Non-pigmented ciliary epithelial cell (primary cell): ENCODE data around the gene PRUNE1.
A peak's percentile ranks its signal among the peaks of the same experiment; 100 is the strongest.

Experiments used
- DNase-seq: peaks from one replicate; pipeline ENCODE4 v3.0.0-alpha.2; 2010; ENCODE audit warnings: low read depth

PRUNE1 gene

DNA sequence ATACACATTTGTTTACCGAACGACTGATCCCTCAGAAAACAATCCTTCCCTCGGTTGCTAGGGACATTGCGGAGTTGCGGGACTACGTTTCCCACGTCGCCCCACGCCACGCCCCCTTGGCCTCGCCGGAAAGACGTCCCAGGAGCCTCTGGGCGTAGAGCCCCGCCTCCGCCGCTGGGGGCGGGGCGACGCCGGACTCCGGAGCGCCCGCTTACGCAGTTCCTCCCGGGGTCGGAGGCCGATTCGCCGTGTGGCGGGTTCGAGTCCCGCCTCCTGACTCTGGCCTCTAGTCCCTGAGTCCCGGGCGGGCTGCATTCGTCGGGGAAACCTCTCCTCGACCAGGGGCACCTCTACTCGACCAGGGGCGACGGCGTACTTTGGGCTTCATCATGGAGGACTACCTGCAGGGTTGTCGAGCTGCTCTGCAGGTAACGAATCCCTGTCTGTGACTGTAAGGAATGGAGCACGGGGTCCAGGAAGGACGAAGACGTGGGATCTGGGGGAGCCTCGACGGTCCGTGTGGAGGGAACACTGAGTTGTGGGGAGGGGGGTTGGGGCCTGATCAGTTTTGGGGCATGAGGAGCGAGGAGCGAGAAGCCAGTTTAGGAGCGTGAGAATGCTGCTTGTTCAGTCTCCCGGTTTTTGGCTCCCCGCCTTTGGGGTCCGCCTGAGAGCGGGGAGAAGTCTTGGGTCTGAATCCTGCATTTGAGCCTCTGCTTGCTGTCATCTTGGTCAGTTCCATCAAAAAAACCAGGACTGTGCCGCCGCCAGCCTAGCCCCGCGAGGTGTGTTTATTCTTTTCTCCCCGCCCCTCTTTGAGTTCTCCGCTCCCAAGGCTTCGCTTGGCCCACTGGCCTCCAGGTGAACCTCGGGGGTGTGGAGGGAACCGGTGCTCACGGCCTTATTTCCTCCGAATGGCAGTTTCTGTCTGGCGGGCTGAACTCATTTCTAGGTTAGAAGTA lies at the start of gene PRUNE1:
PRUNE1 (plus strand) TSS at position 206 of the 962 bp plus-strand sequence; CDS start at position 390, 184 bp downstream.
- DNase-seq: peak; percentile 81

GRCh38 chr1:150960646-150961045 lies 47.6 kb upstream of the PRUNE1 start:
- DNase-seq: no peak

DNA sequence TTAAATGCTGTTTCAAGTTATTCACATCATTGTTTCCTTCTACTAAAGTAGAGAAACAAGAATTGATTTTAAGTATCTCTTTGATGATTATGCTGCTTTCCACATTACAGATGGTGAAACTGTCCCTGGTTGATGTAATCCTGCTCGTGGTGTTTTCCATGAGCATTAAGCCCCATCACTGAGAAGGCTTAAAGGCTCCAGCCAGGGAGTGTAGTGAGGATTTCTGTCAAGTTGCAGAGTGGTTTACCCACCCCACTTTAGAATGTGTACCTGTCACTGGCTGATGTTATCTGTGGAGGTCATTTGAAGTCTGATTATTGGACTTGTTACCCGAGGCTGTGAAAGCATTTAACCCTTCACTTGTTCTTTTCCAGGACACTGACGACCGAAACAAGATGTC lies 46.5 kb upstream of the PRUNE1 start:
- no peak for DNase-seq

GRCh38 chr1:150963321-150964163 lies 44.7 kb upstream of the PRUNE1 start:
- DNase-seq: no peak

- no peak for DNase-seq
Observed at GRCh38 chr1:150964164-150964489, 44.1 kb upstream of the PRUNE1 start.

DNA sequence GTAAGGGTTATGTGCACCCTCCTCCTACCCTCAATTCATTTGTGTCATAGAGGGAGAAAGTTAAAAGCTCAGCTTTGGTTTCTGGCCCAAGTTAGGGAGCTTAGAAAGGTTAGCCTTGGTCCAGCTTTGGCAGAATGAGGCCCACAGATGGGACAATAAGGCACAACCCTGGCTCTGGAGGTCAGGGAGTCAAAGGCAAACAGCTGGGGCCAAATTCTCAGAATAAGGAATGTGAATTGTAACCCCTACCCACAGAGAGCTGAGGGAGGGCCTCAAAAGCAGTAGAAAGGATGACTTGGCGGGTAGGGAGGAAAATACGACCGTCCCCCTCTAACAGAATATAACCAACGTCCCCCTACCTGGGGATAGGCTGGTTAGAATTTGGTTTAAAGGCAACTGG lies 42.6 kb upstream of the PRUNE1 start:
- no peak for DNase-seq

DNA sequence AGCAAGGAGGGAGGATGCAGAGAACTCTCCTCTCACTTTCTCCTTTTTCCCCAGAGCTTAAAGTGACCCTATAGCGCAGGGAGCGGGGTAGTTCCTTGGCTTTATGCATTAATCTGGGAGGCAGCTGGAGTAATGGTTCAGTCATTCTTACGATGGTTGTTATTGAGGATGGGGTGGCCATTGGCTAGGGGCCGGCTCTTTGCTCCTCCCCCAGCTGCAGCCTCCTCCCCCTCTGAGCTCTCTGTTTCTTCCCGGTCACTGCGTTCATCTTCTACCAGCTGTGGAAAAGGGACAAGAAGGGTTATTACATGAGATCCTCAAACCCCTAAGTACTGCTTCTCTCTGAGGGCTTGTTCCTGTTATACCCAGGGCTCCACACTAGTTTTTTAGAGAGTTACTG lies 42.2 kb upstream of the PRUNE1 start:
- DNase-seq: no peak

DNA sequence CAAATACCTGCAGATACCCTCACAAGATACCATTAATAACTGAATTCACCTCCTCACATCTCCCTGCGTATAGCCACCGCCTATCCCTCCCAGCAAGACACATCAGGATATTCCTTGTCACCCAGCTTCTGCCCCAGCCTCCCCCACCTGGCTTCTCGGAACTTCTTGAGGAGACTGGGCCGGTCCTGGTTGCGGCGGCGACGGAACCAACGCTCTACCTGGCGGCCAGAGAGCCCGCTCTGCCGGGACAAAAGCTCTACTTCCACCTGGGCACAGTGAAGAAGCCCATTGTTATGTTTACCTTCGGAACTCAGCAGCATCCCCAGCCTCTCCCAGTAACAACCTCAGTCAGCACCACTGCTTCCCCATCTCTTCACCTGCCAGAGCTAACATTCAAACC lies 40.3 kb upstream of the PRUNE1 start:
- DNase-seq: no peak

DNA sequence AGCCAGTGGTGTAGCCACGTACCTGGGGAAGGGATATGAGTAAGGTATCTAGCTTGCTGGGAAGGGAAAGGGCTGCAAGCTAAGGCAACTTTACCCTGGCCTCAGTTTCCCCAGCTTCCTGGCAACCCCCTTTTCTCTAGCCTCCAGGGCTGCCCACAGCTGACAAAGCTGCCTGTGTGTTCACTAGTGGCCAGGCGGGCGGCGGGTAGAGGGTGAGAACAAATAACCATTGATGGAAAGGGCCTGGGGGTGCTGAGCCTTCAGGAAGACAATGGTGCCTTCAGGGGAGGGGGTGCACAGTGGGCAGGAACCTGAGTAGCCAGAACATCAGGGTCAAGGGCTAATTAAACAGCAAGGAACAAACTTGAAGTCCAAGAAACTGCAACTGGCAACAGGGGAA lies 39.8 kb upstream of the PRUNE1 start:
- DNase-seq: no peak

- DNase-seq: no peak
Observed at GRCh38 chr1:150969626-150970025, 38.6 kb upstream of the PRUNE1 start.

DNA sequence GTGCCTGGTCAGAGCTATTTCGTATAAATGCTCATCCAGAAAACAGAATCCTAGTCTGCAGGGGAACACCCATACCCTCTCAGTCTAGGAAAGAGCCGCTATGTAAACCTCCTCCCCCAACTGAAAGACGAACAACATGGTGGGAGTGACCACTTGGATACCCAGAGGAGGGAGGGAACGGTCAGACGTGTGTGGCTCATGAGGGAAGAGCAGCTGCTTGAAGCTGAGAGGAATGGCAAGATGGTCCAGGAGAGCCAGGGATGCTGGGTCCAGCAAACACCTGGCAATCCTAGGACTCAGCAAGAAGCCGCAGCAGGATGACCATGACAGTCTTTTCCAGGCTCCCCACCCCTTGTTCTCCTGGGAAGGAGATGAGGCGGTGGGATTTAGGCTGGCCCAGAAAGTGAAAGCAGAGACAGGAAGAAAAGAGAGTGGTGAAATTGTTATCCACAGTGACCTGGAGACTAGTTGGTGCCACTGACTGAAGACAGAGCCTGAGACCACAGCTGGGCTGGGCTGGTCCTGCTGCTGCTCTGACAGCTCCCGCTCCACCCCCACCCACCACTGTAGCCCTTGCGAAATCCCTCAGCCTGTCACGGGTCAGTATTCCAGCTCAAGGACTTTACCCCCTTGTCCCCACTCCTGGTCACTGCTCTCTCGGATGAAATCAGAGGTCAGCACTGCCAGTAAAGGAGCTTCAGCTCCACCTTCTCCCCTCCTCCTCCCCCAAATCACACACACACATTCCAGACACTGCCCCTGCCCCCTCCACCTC lies 37.3 kb upstream of the PRUNE1 start:
- no peak for DNase-seq

DNA sequence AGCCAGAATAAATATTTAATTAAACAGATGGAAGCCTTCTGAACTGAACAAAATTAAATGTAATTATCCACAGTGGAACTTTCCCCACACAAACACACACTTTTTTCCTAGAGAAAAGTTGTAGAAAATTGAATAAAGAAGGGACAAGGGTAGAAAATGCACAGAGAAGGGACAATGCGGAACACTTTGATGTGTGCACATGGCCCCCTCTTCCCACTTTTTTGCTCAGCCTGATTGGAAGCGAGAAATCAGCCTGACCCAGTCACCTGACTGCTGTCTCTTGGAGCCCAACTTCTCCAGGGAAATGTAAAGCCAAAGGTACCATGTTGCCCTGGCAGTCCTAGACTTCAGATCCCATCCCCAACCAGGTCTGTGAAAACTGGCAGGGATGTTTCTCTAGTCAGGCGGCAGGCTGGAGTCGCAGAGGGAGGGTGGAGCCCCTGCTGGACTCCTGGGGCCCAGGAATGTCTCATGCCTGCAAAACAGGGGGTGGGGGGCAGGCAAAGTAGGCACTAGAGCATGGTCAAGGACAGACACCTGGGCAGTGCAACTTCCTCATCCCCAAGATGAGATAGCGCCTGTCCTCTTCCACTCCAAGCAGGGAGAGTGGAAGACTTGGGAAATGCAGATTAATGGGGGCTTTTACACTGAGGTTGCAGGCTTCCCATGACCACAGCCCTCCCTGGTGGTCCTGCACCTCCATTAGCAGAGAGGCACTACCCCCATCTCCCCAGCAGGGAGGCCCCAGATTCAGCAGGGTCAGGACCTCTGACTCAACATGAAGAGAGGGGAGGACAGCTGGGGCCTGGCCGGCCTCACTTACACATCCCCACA lies 36.4 kb upstream of the PRUNE1 start:
- no peak for DNase-seq

- no peak for DNase-seq
Observed at GRCh38 chr1:150972417-150972940, 35.8 kb upstream of the PRUNE1 start.

- no peak for DNase-seq
Observed at GRCh38 chr1:150973258-150973835, 34.9 kb upstream of the PRUNE1 start.

DNA sequence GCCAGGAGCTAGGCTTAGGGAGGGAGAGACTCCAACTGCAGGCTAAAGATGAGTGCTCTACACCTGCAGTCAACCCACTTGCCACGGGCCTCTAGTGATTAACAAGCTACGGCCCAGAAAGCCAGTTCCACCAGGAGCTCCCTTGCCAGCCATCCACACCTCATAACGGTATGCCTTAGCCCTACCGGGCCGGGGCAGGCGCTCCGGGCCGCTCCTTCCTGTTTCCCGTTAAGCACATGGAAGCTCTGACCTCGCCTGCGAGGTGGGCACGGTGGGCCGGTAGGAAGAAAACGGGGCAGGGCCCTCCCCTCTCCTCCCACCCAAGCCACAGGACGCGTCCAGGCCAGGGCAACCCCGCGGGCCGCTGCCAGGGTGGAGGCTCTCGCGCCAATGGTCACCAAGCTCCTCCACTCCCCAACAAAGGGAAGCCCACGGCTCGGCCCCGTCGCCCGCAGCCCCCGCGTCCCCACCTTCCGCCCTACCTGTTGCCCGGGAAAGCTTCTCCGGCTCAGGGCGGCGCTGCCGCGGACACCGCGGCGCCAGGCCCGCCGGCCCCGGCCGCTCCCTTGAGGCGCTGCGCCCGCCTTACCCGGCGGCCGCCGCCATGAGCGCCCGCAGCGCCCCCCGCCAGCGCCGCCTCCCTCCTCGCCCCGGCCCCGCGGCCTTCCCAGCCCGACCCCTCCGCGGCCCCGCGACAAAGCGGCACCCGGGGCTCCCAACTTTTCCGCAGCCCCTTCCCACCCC lies 34.2 kb upstream of the PRUNE1 start:
- no peak for DNase-seq

DNA sequence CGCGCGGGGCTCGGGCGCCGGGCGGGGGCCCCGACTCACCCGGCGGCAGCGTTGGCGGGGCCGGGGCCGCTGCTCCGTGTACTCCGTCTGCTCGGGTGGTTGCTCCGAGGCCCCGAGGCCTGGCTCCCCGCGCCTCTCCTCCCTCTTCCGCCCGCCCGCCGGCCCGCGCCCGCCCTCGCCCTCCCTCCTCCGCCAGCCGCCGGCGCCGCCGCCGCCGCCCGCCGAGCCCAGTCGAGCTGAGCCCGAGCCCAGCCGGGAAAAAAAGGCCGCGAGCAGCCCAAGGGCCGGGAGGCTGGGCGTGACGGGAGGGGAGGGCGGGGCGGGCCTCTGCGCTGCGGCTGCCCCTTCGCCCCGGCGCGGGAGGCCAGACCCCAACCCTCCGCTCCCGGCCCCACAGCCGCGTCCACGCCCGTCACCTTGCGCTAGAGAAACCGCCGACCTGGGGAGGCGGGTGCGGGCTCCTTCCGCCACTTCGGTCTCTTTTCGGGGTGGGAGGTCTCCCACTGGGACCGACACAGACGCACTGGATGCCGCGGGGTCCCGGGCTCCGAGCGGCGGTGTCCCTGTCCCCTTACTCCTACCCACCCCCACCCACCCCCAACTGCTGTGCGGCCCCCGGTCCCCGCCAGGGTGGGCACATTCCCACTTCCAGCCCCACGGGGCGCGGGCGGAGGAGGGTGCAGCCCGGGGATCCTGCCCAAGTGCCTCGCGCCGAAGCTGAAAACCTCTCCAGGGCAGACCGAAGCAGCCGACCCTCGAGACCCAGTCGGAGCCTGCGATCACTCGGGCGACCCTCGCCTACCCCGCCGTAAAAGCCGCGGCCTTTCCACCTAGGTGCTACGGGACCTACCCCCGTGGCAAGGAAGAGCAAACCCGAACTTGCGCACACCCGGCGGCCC lies 33.4 kb upstream of the PRUNE1 start, which contains the start of gene CERS2:
CERS2 (minus strand) TSS at position 256 of the 899 bp plus-strand sequence. CDS start 5,745 bp downstream, outside the sequence.
- no peak for DNase-seq

- DNase-seq: no peak
Observed at GRCh38 chr1:150976401-150976821, 31.8 kb upstream of the PRUNE1 start.

GRCh38 chr1:150976879-150977694 lies 31.2 kb upstream of the PRUNE1 start:
- no peak for DNase-seq
